Measurements from ENCODE around the gene ADGRG4. TPM values are rescaled to one million over a fixed set of nuclear protein-coding genes. Genes with fewer than 3 reads are reported as not detected.
"Not testable (repeated sequence)": the region's sequence is repeated elsewhere in the genome, so short reads cannot be mapped to it uniquely, and the experiment has no call there.

Gene ADGRG4
- polyA plus RNA-seq, 1 donor from 2014 or later = not detected

DNA sequence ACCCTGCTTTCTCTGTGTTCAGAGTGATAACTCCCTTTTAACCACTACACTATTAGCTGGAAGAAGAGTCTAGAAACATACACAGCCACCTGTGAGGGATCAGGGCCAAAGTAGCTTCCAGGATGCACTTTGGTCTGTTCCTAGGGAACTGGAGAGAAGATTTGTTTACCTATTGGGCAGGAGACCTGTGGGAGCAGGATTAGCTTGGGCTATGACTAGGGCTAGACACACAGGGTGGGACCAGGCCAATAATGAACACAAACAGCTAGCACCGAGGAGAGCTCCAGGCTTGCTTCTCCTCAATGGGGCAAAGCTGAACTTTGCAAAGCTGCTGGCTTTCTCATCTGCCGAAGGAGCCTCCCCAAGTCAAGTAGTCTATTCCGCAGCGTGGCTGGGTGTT, 25.2 kb upstream of the ADGRG4 start:
- no peaks in the 10 kb centered on the region for H4K20me1 ChIP-seq (ENCODE audit: insufficient read depth)
- H2AFZ ChIP-seq (ENCODE audit: low read depth, low read length) = no peak overlapping the region
- H3K9ac ChIP-seq (ENCODE audit: low read length) = no peak overlapping the region
- no peak overlapping the region for H3K4me3 ChIP-seq (ENCODE audit: low read length)
- H3K9me3 ChIP-seq (ENCODE audit: low read length) = no peaks in the 10 kb centered on the region
- no peaks in the 10 kb centered on the region for H3K27me3 ChIP-seq (ENCODE audit: insufficient read depth, low read depth, low read length)
- no peak overlapping the region for H3K4me2 ChIP-seq (ENCODE audit: low read length)
- H3K9me2 ChIP-seq (ENCODE audit: insufficient read depth, low read length) = no peaks in the 10 kb centered on the region
- no peaks in the 10 kb centered on the region for H3K79me2 ChIP-seq (replicated peaks; ENCODE audit: insufficient read depth, low read length)
- H3K36me3 ChIP-seq (ENCODE audit: insufficient read depth, low read length) = no peaks in the 10 kb centered on the region
- TF ChIP-seq EP300 (conservative IDR thresholded peaks at IDR 0.05; ENCODE audit: poor library complexity, severe bottlenecking) (no peak), MXI1 (conservative IDR thresholded peaks at IDR 0.05; ENCODE audit: poor library complexity, severe bottlenecking) (no peak), POLR2AphosphoS5 (IDR thresholded peaks at IDR 0.05) (no peak), SMC3 (conservative IDR thresholded peaks at IDR 0.05; ENCODE audit: poor library complexity) (no peak), EZH2 (IDR thresholded peaks at IDR 0.05; ENCODE audit: borderline replicate concordance, insufficient read depth, low read length, poor library complexity, severe bottlenecking) (no peak), TAF1 (IDR thresholded peaks at IDR 0.05; ENCODE audit: low read depth) (no peak), RAD21 (conservative IDR thresholded peaks at IDR 0.05) (no peak)
- TF ChIP-seq, protein P1, sequence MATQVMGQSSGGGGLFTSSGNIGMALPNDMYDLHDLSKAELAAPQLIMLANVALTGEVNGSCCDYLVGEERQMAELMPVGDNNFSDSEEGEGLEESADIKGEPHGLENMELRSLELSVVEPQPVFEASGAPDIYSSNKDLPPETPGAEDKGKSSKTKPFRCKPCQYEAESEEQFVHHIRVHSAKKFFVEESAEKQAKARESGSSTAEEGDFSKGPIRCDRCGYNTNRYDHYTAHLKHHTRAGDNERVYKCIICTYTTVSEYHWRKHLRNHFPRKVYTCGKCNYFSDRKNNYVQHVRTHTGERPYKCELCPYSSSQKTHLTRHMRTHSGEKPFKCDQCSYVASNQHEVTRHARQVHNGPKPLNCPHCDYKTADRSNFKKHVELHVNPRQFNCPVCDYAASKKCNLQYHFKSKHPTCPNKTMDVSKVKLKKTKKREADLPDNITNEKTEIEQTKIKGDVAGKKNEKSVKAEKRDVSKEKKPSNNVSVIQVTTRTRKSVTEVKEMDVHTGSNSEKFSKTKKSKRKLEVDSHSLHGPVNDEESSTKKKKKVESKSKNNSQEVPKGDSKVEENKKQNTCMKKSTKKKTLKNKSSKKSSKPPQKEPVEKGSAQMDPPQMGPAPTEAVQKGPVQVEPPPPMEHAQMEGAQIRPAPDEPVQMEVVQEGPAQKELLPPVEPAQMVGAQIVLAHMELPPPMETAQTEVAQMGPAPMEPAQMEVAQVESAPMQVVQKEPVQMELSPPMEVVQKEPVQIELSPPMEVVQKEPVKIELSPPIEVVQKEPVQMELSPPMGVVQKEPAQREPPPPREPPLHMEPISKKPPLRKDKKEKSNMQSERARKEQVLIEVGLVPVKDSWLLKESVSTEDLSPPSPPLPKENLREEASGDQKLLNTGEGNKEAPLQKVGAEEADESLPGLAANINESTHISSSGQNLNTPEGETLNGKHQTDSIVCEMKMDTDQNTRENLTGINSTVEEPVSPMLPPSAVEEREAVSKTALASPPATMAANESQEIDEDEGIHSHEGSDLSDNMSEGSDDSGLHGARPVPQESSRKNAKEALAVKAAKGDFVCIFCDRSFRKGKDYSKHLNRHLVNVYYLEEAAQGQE (IDR thresholded peaks at IDR 0.05; ENCODE audit: borderline replicate concordance) = no peak
- TF ChIP-seq, protein P2, sequence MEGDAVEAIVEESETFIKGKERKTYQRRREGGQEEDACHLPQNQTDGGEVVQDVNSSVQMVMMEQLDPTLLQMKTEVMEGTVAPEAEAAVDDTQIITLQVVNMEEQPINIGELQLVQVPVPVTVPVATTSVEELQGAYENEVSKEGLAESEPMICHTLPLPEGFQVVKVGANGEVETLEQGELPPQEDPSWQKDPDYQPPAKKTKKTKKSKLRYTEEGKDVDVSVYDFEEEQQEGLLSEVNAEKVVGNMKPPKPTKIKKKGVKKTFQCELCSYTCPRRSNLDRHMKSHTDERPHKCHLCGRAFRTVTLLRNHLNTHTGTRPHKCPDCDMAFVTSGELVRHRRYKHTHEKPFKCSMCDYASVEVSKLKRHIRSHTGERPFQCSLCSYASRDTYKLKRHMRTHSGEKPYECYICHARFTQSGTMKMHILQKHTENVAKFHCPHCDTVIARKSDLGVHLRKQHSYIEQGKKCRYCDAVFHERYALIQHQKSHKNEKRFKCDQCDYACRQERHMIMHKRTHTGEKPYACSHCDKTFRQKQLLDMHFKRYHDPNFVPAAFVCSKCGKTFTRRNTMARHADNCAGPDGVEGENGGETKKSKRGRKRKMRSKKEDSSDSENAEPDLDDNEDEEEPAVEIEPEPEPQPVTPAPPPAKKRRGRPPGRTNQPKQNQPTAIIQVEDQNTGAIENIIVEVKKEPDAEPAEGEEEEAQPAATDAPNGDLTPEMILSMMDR (IDR thresholded peaks at IDR 0.05; ENCODE audit: poor library complexity, severe bottlenecking) = no peak
- no peaks in the 10 kb centered on the region for H3F3A ChIP-seq (ENCODE audit: insufficient read depth, low read length, poor library complexity, severe bottlenecking)
- H3K27ac ChIP-seq (ENCODE audit: low read length) = no peak overlapping the region

DNA sequence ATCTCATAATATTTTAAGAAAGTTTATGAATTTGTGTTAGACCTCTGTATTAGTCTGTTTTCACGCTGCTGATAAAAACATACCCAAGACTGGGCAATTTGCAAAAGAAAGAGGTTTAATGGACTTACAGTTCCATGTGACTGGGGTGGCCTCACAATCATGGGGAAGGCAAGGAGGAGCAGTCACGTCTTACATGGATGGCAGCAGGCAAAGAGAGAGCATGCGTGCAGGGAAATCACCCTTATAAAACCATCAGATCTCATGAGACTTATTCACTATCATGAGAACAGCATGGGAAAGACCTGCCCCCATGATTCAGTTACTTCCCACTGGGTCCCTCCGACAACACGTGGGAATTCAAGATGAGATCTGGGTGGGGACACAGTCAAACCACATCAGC, 14.4 kb upstream of the ADGRG4 start:
- H3K4me2 ChIP-seq (ENCODE audit: low read length); H3K27me3 ChIP-seq (ENCODE audit: insufficient read depth, low read depth, low read length); H3K9me3 ChIP-seq (ENCODE audit: low read length); H3K79me2 ChIP-seq (replicated peaks; ENCODE audit: insufficient read depth, low read length); H3K36me3 ChIP-seq (ENCODE audit: insufficient read depth, low read length); H3K9me2 ChIP-seq (ENCODE audit: insufficient read depth, low read length); H3K9ac ChIP-seq (ENCODE audit: low read length); H3K27ac ChIP-seq (ENCODE audit: low read length); H3K4me3 ChIP-seq (ENCODE audit: low read length); H2AFZ ChIP-seq (ENCODE audit: low read depth, low read length); H4K20me1 ChIP-seq (ENCODE audit: insufficient read depth); H3F3A ChIP-seq (ENCODE audit: insufficient read depth, low read length, poor library complexity, severe bottlenecking): not testable (repeated sequence)

DNA sequence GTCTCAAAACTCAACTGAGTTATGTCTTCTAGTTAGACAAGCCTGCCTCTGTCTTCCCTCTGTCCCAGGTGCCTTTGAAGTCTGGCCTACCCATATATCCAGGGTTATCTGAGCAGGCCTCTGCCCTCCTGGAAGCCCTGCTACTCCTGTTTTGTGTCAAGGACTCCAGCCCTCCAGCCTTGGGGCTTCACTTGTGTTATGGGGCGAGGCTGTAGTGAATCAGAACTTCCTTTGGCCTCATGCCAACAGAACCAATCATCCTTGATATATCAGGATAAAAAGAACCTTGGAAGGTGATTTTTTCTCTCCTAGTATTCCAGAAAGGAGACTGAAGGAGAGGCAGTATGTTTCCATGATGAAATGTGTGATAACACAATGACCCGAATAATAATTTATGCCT, 8.9 kb upstream of the ADGRG4 start:
- no peak for TF ChIP-seq RAD21 (conservative IDR thresholded peaks at IDR 0.05)
- TF ChIP-seq EZH2 (IDR thresholded peaks at IDR 0.05; ENCODE audit: borderline replicate concordance, insufficient read depth, low read length, poor library complexity, severe bottlenecking) = no peak
- no peak for TF ChIP-seq EP300 (conservative IDR thresholded peaks at IDR 0.05; ENCODE audit: poor library complexity, severe bottlenecking)
- TF ChIP-seq SMC3 (conservative IDR thresholded peaks at IDR 0.05; ENCODE audit: poor library complexity) = no peak
- TF ChIP-seq MXI1 (conservative IDR thresholded peaks at IDR 0.05; ENCODE audit: poor library complexity, severe bottlenecking) = no peak
- no peak for TF ChIP-seq POLR2AphosphoS5 (IDR thresholded peaks at IDR 0.05)
- TF ChIP-seq, protein P1 (IDR thresholded peaks at IDR 0.05; ENCODE audit: borderline replicate concordance) = no peak
- TF ChIP-seq, protein P2 (IDR thresholded peaks at IDR 0.05; ENCODE audit: poor library complexity, severe bottlenecking) = no peak
- H3K9me2 ChIP-seq (ENCODE audit: insufficient read depth, low read length) = no peaks in the 10 kb centered on the region
- no peak overlapping the region for H3K4me2 ChIP-seq (ENCODE audit: low read length)
- H3F3A ChIP-seq (ENCODE audit: insufficient read depth, low read length, poor library complexity, severe bottlenecking) = no peaks in the 10 kb centered on the region
- H3K9me3 ChIP-seq (ENCODE audit: low read length) = no peaks in the 10 kb centered on the region
- no peaks in the 10 kb centered on the region for H3K79me2 ChIP-seq (replicated peaks; ENCODE audit: insufficient read depth, low read length)
- H2AFZ ChIP-seq (ENCODE audit: low read depth, low read length) = no peak overlapping the region
- H4K20me1 ChIP-seq (ENCODE audit: insufficient read depth) = no peaks in the 10 kb centered on the region
- no peak overlapping the region for H3K4me3 ChIP-seq (ENCODE audit: low read length)
- no peak overlapping the region for H3K27ac ChIP-seq (ENCODE audit: low read length)
- no peak overlapping the region for H3K9ac ChIP-seq (ENCODE audit: low read length)
- H3K36me3 ChIP-seq (ENCODE audit: insufficient read depth, low read length) = no peaks in the 10 kb centered on the region
- H3K27me3 ChIP-seq (ENCODE audit: insufficient read depth, low read depth, low read length) = no peaks in the 10 kb centered on the region
